NCI-H2196 treated with DMSO at 0.1 percent for 48 hours (cell line): ENCODE data around the gene SNTG2.

Experiments
- DNase-seq: peaks from one replicate; lab custom pipeline; 2025; ENCODE audit not compliant: unreplicated experiment; lab: John Stamatoyannopoulos, UW

The SNTG2 gene

GRCh38 chr2:1230155-1230893 is 279.7 kb downstream of the SNTG2 start:
- no peak for DNase-seq

- no peak for DNase-seq
Observed at GRCh38 chr2:1231466-1232063, 280.9 kb downstream of the SNTG2 start.

DNA sequence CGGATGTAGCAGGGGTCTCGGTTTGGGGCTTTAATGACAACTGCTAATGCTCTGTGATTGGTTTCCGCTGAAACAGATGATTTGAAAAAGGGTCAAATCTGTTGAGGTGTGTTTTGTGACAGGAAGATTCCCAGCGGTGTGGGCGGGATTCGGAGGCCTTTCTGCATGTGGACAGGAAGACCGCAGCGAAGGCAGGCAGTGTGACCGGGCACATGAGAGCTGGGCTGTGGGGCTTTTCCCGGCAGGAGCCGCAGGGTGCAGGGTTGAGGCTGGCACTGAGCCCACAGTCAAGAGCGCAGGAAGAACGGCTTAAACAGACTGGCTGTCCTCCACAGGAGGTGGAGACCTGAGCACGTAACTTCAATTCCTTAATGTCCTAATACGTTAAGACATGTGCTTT is 282.6 kb downstream of the SNTG2 start:
- DNase-seq: no peak

- DNase-seq: no peak
Observed at GRCh38 chr2:1234731-1235308, 284.2 kb downstream of the SNTG2 start.

GRCh38 chr2:1235806-1236205 is 285.2 kb downstream of the SNTG2 start:
- no peak for DNase-seq

DNA sequence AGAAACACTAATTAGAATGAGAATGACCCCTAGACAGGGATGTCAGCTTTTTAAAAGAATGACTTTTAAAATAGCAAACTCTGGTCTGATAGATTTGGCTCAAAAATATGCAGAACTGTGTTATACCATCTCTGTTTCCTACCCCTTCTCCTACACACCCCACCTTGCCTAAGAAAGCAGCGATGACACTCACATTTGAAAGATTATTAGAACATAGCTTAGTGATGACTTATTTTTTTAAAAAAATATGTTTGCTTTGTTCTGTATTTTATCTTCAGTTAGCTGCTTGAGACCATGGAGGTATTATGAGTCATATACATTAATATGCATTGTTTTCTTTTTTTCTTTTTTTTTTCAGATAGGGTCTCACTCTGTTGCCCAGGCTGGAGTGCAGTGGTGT is 286.0 kb downstream of the SNTG2 start:
- no peak for DNase-seq

GRCh38 chr2:1237783-1238182 is 287.1 kb downstream of the SNTG2 start:
- DNase-seq: no peak

DNA sequence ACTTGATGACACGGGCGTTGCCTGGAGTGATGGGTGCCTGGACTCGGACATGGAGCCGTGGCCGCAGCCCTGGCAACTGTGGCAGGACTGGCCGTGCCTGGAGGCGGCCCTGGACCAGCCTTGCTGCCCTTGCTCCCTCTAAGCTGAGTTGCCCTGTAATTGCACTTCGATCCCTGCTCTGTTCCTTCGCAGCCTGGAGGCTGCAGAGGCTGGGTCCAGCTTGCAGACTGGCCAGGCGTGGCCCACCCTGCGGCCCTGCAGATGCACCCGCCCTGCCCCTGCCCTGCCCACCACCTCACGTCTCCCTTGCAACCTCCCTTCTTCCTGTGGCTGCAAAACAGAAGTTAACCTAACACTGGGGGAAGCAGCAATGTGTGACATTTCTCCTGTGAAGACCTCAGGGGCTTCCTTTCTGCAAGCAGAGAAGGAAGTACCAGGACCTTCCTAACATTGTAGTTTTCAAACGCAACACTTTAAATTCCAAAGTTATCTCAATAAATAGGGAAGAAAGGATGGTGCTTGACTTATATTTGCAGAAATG is 288.0 kb downstream of the SNTG2 start:
- no peak for DNase-seq

DNA sequence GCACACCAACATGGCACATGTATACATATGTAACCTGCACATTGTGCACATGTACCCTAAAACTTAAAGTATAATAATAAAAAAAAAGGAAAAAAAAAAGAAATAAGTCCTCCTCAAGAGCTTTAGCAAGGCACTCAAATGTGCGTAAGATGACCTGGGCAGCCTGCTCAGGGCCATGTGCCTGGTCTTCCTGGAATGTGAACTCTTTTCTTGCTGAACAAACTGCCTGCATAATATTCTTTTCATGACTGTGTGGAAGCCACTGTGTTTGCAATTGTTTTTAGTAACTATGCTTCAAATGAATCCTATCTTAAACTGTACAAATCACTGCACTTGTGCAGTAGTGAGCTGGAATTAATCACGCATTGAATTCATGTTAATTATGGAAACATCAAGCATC is 294.5 kb downstream of the SNTG2 start:
- no peak for DNase-seq

DNA sequence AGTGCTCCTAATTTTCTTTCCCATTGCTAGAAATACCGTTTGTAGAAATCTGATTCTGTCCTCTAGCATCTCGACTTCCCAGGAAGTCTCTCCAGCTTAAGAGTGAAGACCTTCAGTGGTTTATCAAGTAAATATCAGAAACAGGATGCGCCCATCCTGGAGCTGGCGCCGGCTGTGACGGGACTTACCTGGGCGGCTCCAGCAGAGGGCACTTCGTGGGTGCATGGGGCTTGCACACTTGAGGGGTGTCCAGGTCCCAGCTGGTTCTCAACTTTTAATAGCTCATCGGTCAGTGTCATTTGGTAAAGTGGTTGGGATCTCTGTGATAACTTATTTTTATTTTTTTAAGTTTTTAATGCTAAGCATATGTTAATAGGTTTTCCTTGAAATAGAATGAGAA is 295.6 kb downstream of the SNTG2 start:
- no peak for DNase-seq

GRCh38 chr2:1246991-1247390 is 296.3 kb downstream of the SNTG2 start:
- DNase-seq: no peak

DNA sequence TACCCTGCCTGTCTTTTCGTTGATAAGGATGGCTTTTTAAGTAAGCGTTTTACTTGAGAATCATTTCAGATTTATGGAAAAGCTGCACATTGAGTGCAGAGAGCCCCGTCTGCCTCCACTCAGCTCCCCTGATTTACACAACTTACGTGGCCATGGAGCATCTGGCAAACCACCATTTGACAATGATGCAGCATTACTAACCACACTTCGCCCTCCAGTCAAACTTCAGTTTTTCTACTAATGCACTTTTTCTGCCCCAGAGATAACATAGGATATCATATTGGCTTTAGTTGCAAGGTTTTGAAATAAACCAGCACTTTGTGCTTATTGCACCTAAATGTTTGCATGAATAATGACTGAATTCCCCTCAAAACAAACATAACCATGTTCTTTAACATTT is 297.5 kb downstream of the SNTG2 start:
- no peak for DNase-seq

DNA sequence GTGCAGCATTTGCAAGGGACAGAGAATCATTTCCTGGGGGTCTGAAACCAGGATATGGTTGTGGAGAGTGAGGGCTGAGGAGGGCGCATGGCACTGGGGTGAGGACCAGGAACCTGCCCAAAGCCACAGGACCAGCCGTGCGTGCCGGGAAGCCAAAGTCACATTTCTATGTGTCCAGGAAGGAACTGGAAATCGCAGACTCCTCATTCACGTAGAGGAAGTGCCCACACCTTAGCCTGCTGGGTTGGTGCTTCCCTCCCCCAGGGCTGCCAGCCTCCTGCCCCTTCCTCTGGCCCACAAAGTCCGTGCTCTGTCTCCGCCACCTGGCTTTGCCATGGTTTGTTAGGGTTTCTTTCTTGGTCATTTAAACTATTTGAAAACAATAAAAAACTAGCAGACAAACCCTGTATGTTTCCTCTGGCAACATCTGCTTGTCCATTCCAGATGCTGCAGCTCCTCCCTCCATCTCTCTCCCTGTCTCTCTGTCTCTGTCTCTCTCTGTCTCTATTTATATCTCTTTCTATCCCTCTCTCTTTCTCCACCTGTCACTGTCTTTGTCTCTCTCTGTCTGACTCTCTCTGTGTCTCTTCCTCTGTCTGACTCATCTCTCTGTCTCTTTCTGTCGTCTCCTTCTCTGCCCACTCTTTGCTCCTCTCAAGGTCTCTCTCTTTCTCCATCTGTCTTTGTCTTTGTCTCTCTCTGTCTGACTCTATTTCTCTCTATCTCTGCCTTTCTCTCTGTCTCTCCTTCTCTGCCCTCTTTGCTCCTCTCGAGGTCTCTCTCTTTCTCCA is 299.4 kb downstream of the SNTG2 start:
- DNase-seq: no peak

GRCh38 chr2:1251520-1251919 is 300.9 kb downstream of the SNTG2 start:
- no peak for DNase-seq

DNA sequence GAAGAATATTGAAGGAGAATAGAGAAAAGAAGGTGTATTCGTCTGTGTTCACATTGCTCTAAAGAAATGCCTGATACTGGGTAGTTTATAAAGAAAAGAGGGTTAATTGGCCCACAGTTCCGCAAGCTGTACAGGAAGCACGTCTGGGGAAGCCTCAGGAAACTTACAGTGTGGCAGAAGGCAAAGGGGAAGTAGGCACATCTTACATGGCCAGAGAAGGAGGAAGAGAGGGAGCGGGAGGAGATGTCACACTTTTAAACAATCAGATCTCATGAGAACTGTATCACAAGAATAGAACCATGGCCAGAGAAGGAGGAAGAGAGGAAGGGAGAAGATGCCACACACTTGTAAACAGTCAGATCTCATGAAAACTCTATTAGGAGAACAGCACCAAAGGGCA is 303.0 kb downstream of the SNTG2 start:
- no peak for DNase-seq

DNA sequence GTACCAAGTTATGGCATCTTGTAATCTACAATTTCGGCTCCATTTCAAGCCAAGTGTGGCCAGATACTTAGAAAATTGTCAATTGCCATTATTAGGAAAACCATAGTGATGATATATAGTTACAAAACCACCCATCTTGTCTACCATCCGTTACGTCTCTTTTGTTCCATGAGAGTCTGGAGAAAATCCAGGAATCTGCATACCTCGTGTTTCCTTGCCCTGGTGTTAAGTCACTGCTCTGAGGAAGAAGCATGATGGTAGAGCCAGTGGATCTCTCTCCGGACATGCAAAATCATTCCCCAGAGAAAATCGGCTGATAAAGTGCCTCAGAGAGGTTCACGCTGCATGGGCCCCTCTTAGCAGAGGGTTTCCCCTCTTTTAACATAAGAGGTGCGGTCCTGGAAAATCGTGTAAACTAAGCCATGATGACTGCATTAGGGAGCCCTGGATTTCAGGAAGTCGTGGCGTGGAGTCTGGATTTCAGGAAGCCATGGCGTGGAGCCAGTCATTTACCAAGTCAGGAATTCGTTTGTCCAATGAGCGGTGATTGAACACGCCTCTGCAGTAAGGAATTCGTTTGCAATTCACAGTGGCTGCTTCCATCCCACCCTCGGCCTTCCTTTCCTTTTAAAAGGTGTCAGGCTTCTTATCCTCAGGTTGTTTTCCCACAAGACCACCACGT is 304.2 kb downstream of the SNTG2 start:
- no peak for DNase-seq

- DNase-seq: no peak
Observed at GRCh38 chr2:1256632-1257324, 306.1 kb downstream of the SNTG2 start.

- DNase-seq: no peak
Observed at GRCh38 chr2:1257334-1257733, 306.7 kb downstream of the SNTG2 start.

GRCh38 chr2:1259746-1260145 is 309.1 kb downstream of the SNTG2 start:
- DNase-seq: no peak

GRCh38 chr2:1262609-1263008 is 312.0 kb downstream of the SNTG2 start:
- DNase-seq: no peak
